ENCODE results near the gene B3GNT8. TPM values are rescaled to one million over a fixed set of nuclear protein-coding genes. Genes with fewer than 3 reads are reported as not detected.

Gene B3GNT8
- total and polyA plus RNA-seq, 9 of the 15 experiments (the other 6 are each of a cell fraction or from before 2014, with no cell fraction given), result 0.11 to 2.9 (median 0.65) TPM; not detected in 2

DNA sequence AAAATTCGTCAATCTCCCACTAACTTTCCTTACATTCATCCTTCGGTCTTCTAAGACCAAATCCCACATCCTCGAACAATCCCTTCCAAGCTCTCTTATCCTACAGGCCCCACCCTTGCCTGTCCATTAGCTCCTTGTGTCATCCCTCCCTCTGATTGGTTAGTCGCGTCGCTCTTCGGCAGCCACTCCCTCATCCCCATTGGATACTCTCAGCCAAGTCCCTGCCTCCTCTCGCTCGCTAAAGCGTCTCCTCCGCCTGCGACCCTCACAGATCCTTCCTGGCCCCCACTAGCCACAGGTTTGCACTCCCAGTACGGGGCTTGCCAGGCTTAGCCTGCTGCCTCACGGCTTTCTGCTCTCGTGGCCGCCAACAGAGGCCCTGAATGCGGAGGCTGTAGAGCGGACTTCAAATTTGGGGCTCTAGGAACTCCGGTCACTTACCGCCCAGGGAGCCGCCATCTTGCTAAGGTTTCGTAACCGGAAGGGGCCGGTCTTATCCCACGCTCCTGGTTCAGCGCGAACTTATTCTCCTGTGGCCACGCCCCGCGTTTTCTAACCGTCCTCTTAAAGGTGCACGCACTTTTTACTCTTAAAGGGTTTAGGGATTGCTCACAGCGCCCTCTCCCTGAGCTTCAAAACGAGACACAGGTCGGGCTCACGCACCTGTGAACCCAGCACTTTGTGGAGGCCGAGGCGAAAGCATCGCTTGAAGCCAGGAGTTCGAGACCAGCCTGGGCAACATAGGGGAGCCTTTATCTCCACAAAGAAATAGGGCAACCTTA lies 12.5 kb upstream of the B3GNT8 start, which contains the start of gene DMAC2 (continued):
- TF ChIP-seq RFX5 (IDR thresholded peaks at IDR 0.05; ENCODE audit: low read depth, low read length), result no peak
- TF ChIP-seq ETS2 (tag; IDR thresholded peaks at IDR 0.05; ENCODE audit: borderline replicate concordance, poor library complexity, severe bottlenecking), result no peak
- no peak for TF ChIP-seq ZNF140 (CRISPR knock-in tag; IDR thresholded peaks at IDR 0.05)
- TF ChIP-seq HCFC1 (IDR thresholded peaks at IDR 0.05; ENCODE audit: low read depth, low read length), result peak; percentile 68
- TF ChIP-seq, protein P1, sequence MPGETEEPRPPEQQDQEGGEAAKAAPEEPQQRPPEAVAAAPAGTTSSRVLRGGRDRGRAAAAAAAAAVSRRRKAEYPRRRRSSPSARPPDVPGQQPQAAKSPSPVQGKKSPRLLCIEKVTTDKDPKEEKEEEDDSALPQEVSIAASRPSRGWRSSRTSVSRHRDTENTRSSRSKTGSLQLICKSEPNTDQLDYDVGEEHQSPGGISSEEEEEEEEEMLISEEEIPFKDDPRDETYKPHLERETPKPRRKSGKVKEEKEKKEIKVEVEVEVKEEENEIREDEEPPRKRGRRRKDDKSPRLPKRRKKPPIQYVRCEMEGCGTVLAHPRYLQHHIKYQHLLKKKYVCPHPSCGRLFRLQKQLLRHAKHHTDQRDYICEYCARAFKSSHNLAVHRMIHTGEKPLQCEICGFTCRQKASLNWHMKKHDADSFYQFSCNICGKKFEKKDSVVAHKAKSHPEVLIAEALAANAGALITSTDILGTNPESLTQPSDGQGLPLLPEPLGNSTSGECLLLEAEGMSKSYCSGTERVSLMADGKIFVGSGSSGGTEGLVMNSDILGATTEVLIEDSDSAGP (CRISPR knock-in tag; IDR thresholded peaks at IDR 0.05), result peak; percentile 98
- TF ChIP-seq, protein P2, sequence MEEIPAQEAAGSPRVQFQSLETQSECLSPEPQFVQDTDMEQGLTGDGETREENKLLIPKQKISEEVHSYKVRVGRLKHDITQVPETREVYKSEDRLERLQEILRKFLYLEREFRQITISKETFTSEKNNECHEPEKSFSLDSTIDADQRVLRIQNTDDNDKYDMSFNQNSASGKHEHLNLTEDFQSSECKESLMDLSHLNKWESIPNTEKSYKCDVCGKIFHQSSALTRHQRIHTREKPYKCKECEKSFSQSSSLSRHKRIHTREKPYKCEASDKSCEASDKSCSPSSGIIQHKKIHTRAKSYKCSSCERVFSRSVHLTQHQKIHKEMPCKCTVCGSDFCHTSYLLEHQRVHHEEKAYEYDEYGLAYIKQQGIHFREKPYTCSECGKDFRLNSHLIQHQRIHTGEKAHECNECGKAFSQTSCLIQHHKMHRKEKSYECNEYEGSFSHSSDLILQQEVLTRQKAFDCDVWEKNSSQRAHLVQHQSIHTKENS (CRISPR knock-in tag; IDR thresholded peaks at IDR 0.05), result no peak
- 0 out of 2 replicates have a peak, but pooled peaks have one; percentile 33 for TF ChIP-seq DPF2 (IDR thresholded peaks at IDR 0.05)
- TF ChIP-seq PRMT5 (CRISPR knock-in tag; IDR thresholded peaks at IDR 0.05), result no peak
- peak; percentile 87 for TF ChIP-seq EP400 (IDR thresholded peaks at IDR 0.05)
- TF ChIP-seq, protein P3, sequence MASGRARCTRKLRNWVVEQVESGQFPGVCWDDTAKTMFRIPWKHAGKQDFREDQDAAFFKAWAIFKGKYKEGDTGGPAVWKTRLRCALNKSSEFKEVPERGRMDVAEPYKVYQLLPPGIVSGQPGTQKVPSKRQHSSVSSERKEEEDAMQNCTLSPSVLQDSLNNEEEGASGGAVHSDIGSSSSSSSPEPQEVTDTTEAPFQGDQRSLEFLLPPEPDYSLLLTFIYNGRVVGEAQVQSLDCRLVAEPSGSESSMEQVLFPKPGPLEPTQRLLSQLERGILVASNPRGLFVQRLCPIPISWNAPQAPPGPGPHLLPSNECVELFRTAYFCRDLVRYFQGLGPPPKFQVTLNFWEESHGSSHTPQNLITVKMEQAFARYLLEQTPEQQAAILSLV (tag; IDR thresholded peaks at IDR 0.05), result 0 out of 2 replicates have a peak, but pooled peaks have one; percentile 24
- TF ChIP-seq ZBED1 (IDR thresholded peaks at IDR 0.05), result no peak
- no peak for TF ChIP-seq ZNF507 (tag; conservative IDR thresholded peaks at IDR 0.05)
- no peak for TF ChIP-seq ZNF24 (IDR thresholded peaks at IDR 0.05)
- TF ChIP-seq HDAC3 (IDR thresholded peaks at IDR 0.05; ENCODE audit: borderline replicate concordance, partially characterized antibody), result no peak
- TF ChIP-seq, protein P4, sequence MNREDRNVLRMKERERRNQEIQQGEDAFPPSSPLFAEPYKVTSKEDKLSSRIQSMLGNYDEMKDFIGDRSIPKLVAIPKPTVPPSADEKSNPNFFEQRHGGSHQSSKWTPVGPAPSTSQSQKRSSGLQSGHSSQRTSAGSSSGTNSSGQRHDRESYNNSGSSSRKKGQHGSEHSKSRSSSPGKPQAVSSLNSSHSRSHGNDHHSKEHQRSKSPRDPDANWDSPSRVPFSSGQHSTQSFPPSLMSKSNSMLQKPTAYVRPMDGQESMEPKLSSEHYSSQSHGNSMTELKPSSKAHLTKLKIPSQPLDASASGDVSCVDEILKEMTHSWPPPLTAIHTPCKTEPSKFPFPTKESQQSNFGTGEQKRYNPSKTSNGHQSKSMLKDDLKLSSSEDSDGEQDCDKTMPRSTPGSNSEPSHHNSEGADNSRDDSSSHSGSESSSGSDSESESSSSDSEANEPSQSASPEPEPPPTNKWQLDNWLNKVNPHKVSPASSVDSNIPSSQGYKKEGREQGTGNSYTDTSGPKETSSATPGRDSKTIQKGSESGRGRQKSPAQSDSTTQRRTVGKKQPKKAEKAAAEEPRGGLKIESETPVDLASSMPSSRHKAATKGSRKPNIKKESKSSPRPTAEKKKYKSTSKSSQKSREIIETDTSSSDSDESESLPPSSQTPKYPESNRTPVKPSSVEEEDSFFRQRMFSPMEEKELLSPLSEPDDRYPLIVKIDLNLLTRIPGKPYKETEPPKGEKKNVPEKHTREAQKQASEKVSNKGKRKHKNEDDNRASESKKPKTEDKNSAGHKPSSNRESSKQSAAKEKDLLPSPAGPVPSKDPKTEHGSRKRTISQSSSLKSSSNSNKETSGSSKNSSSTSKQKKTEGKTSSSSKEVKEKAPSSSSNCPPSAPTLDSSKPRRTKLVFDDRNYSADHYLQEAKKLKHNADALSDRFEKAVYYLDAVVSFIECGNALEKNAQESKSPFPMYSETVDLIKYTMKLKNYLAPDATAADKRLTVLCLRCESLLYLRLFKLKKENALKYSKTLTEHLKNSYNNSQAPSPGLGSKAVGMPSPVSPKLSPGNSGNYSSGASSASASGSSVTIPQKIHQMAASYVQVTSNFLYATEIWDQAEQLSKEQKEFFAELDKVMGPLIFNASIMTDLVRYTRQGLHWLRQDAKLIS (CRISPR knock-in tag; IDR thresholded peaks at IDR 0.05), result peak; percentile 34; the same call in 1 of the 2 replicates
- TF ChIP-seq, protein P5, sequence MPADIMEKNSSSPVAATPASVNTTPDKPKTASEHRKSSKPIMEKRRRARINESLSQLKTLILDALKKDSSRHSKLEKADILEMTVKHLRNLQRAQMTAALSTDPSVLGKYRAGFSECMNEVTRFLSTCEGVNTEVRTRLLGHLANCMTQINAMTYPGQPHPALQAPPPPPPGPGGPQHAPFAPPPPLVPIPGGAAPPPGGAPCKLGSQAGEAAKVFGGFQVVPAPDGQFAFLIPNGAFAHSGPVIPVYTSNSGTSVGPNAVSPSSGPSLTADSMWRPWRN (IDR thresholded peaks at IDR 0.05; ENCODE audit: low read depth), result no peak
- no peak for TF ChIP-seq RBM25 (IDR thresholded peaks at IDR 0.05; ENCODE audit: low read depth, low read length, severe bottlenecking)
- TF ChIP-seq XRCC3 (IDR thresholded peaks at IDR 0.05), result no peak

Measured in K562 (cell line).